Measurements from ENCODE around the gene ZCCHC7. TPM values are rescaled to one million over a fixed set of nuclear protein-coding genes. Genes with fewer than 3 reads are reported as not detected.
A peak's percentile ranks its signal among the peaks of the same experiment; 100 is the strongest.

ZCCHC7 gene
- total RNA-seq, 1 experiment from 2014 or later, result 41.7 TPM

DNA sequence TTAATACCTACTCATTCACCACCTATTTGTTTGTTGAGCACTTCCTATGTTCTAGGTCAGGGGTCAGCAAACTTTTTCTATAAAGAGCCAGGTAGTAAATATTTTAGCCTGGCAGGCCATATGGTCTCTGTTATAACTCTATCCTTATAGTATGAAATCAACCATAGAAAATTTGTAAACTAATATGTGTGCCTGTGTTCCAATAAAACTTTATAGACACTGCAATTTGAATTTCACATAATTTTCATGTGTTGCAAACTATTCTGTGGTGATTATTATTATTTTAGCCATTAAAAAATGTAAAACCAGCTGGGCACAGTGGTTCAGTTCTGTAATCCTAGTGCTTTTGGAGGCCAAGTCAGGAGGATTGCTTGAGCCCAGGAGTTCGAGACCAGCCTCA lies 223.3 kb downstream of the ZCCHC7 start:
- no peaks in the 10 kb centered on the region for H3K9me3 Mint-ChIP-seq (ENCODE audit: unreplicated experiment)
- H3K4me3 Mint-ChIP-seq (ENCODE audit: unreplicated experiment), result no peak overlapping the region
- BruUV-seq (replicated peaks), result no TSS peak
- no peaks in the 10 kb centered on the region for H3K27me3 Mint-ChIP-seq (ENCODE audit: insufficient read depth, unreplicated experiment)
- ChIA-PET CTCF (no interaction called here), POLR2A (no interaction called here)
- H3K27ac Mint-ChIP-seq (ENCODE audit: low read depth, unreplicated experiment), result no peak overlapping the region
- H3K36me3 Mint-ChIP-seq (ENCODE audit: insufficient read depth, unreplicated experiment), result peaks cover 8% of the 10 kb centered on the region
- intact Hi-C loops (cut with micrococcal nuclease), result no loop called here
- H3K4me1 Mint-ChIP-seq (ENCODE audit: insufficient read depth, unreplicated experiment), result no peaks in the 10 kb centered on the region
- TF ChIP-seq, protein P1, sequence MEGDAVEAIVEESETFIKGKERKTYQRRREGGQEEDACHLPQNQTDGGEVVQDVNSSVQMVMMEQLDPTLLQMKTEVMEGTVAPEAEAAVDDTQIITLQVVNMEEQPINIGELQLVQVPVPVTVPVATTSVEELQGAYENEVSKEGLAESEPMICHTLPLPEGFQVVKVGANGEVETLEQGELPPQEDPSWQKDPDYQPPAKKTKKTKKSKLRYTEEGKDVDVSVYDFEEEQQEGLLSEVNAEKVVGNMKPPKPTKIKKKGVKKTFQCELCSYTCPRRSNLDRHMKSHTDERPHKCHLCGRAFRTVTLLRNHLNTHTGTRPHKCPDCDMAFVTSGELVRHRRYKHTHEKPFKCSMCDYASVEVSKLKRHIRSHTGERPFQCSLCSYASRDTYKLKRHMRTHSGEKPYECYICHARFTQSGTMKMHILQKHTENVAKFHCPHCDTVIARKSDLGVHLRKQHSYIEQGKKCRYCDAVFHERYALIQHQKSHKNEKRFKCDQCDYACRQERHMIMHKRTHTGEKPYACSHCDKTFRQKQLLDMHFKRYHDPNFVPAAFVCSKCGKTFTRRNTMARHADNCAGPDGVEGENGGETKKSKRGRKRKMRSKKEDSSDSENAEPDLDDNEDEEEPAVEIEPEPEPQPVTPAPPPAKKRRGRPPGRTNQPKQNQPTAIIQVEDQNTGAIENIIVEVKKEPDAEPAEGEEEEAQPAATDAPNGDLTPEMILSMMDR (IDR thresholded peaks at IDR 0.05; ENCODE audit: unreplicated experiment), result no peak
- DNase-seq (ENCODE audit: unreplicated experiment), result no peak

DNA sequence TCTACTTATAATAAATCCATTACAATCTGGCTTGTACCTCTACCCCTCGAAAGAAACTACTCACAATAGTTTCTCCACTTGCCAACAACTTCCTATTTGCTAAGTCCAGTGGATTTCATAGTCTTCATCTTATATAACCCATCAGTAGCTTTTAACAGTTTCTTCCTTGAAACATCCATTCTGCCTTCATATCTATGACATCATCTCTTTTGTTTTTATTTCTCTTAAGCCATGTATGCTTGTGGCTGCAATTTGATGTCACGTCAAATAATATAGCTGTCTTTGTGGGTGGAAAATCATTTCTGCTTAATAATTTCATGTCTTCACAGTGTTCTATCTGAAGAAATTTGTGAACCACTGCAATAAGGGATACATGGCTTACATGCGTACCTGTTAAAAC lies 224.7 kb downstream of the ZCCHC7 start:
- H3K9me3 Mint-ChIP-seq (ENCODE audit: unreplicated experiment), result no peaks in the 10 kb centered on the region
- no peak overlapping the region for H3K27ac Mint-ChIP-seq (ENCODE audit: low read depth, unreplicated experiment)
- H3K4me1 Mint-ChIP-seq (ENCODE audit: insufficient read depth, unreplicated experiment), result no peaks in the 10 kb centered on the region
- no peak for DNase-seq (ENCODE audit: unreplicated experiment)
- ChIA-PET POLR2A (no interaction called here), CTCF (no interaction called here)
- no peak overlapping the region for H3K4me3 Mint-ChIP-seq (ENCODE audit: unreplicated experiment)
- H3K27me3 Mint-ChIP-seq (ENCODE audit: insufficient read depth, unreplicated experiment), result no peaks in the 10 kb centered on the region
- BruUV-seq (replicated peaks), result no TSS peak
- TF ChIP-seq, protein P1 (IDR thresholded peaks at IDR 0.05; ENCODE audit: unreplicated experiment), result no peak
- intact Hi-C loops (cut with micrococcal nuclease), result no loop called here
- H3K36me3 Mint-ChIP-seq (ENCODE audit: insufficient read depth, unreplicated experiment), result peaks cover 8% of the 10 kb centered on the region

DNA sequence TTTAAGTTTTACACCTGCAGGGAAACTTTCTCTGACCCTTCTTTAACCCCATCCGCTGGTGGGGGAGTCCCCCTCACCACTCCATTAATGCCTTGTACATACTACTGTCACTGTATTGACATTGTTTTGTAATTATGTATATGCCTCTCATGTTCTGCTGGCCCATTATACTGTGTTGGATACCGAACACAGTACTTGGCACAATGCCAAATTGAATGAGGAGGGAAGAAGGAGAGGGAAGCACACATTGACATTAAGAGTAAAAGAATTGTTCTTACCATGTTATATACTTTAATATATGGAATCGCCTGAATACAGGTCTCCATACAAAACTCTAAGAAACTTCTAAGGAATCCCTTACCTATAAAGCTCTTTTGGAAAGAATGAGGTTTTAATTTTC lies 228.5 kb downstream of the ZCCHC7 start:
- TF ChIP-seq, protein P1 (IDR thresholded peaks at IDR 0.05; ENCODE audit: unreplicated experiment), result no peak
- Mint-ChIP-seq H3K36me3 (ENCODE audit: insufficient read depth, unreplicated experiment) (peaks cover 17% of the 10 kb centered on the region), H3K27me3 (ENCODE audit: insufficient read depth, unreplicated experiment) (no peaks in the 10 kb centered on the region), H3K4me1 (ENCODE audit: insufficient read depth, unreplicated experiment) (peaks cover 5% of the 10 kb centered on the region), H3K4me3 (ENCODE audit: unreplicated experiment) (no peak overlapping the region), H3K9me3 (ENCODE audit: unreplicated experiment) (no peaks in the 10 kb centered on the region), H3K27ac (ENCODE audit: low read depth, unreplicated experiment) (no peak overlapping the region)
- POLR2A ChIA-PET, result no interaction called here
- BruUV-seq (replicated peaks), result no TSS peak
- no peak for DNase-seq (ENCODE audit: unreplicated experiment)
- intact Hi-C loops (cut with micrococcal nuclease), result no loop called here
- CTCF ChIA-PET, result interaction anchor here (1.3 kb wide), 1 partner anchor 24 kb away, joined by 3 read pairs; no protein-coding TSS in a partner anchor

DNA sequence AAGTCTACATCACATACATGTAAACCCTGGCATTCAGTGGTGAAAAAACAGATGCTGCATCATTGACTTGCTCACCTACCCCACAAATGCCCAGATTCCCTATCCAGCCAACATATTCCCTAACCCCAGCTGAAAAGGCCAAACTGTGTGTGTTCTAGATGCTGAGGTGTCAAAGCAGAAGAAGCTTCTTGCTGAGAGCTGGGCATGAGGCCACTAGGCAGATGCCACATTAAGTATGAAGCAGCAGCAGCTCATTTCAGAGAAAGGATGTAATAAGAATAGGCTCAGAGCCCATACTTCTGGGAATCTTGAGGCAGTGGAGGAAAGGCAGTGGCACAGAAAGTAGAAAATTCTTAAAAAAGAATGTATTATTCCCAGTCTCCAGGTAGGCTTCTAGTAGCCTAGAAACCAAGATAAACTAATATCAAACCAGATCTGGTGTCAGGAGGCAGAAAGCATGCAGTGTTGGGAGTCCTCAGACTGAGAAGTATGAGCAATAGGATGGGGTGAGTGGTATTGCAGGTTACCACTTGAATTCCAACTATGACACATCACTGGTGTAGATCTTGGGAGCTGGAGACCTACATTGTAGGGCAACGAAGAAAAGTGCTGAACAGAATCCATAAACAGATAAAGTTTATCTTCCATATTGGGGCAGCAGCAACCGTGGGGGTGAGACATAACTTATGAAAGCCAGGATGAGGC lies 230.3 kb downstream of the ZCCHC7 start:
- peak; percentile 29 for DNase-seq (ENCODE audit: unreplicated experiment)
- TF ChIP-seq, protein P1 (IDR thresholded peaks at IDR 0.05; ENCODE audit: unreplicated experiment), result no peak
- H3K9me3 Mint-ChIP-seq (ENCODE audit: unreplicated experiment), result no peaks in the 10 kb centered on the region
- CTCF ChIA-PET, result interaction anchor here (0.8 to 0.9 kb wide), 4 partner anchors 9 to 530 kb away, joined by 3 to 4 read pairs (median 3); no protein-coding TSS in a partner anchor
- peaks cover 5% of the 10 kb centered on the region for H3K4me1 Mint-ChIP-seq (ENCODE audit: insufficient read depth, unreplicated experiment)
- peak overlapping the region; percentile 55 for H3K27ac Mint-ChIP-seq (ENCODE audit: low read depth, unreplicated experiment)
- H3K27me3 Mint-ChIP-seq (ENCODE audit: insufficient read depth, unreplicated experiment), result no peaks in the 10 kb centered on the region
- BruUV-seq (replicated peaks), result TSS peak; percentile 20
- intact Hi-C loops (cut with micrococcal nuclease), result no loop called here
- peaks cover 21% of the 10 kb centered on the region for H3K36me3 Mint-ChIP-seq (ENCODE audit: insufficient read depth, unreplicated experiment)
- no peak overlapping the region for H3K4me3 Mint-ChIP-seq (ENCODE audit: unreplicated experiment)
- POLR2A ChIA-PET, result no interaction called here
